Effector CD8-positive, alpha-beta T cell (primary cell): ENCODE measurements around the gene KRTAP7-1.

Experiments
- DNase-seq: peaks from one replicate; lab custom pipeline; 2025; lab: John Stamatoyannopoulos, UW
- total RNA-seq, 4 experiments: gene quantifications; one replicate each; lab custom pipeline; 2026; lab: John Stamatoyannopoulos, UW

Gene KRTAP7-1
- total RNA-seq, result 0 reads per million in 4 experiments

DNA sequence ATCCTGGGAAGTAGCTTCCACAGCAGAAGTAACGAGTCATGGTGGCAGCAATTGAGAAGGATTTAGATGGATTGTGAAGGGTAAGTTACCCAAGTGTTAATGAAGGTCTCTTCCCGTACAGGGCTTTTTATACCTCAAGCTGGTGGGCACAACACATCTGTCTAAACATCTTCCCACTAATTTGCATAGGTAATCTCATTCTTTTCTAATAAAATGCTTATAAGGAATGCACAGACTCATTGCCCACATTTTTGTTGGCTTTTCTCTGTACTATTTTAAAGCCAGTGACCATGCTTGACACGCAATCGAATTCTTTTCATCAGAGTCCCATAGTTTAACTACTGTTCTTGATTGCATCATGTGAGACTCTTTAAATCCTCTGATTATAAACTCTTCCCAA, at the start of gene KRTAP7-1:
KRTAP7-1 (minus strand) TSS at position 101 of the 400 bp plus-strand sequence; CDS start at position 40, 61 bp downstream.
- no peak for DNase-seq

DNA sequence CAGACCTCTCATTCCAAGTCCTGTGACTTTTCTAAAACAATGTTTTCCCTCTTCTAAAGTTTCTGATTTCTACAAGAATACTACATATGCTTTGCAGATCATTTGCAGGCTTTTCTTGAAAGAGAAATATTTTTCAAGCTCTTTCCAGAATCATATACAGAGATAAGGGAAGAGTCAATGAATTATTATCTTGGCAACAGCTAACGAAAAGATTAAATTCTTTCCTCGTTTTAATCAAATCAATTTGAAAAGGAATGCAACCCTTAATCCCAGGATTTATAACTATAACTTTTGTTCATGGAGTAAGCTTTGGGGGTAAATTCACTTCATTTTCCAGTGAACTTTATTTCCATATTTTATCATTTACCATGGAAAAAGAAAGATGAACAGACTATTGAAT, 45.0 kb upstream of the KRTAP7-1 start:
- no peak for DNase-seq

DNA sequence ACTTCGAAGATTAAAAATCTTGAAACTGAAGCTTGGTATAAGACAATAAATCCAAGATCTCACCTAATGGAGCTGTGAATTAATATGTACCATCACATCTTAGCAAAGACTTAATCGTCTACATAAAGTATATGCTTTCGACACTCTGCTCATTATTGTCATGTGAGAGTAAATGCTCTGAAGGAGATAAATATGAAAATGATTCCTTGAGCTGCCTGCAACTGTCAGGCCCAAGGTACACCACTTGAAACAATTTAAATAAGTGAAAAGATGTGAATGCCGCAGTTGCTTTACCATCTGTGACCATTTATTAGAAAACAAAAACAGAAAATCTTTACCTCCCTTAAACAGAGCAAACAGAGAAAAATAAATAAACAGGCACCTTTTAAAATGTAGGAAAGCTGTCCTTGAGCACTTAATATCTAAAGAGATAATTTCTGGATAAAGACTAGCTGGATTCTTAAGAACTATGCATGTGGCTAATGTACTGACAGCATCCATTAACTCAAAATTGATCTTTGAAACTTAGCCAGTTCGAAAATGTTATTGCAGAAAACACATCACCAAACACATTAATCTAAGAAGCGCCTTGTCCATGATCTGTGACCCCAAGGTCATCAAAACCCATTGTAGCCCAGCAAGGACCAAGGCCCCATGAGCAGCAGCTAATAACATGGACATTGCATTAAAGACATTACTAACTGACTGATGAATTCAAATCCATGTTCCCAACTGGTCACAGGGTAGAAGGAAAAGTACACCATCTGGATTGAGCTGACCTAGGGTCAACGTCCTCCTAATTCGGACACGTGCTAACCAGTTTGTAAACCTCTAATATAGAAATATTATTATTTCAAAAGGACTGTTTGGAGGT, 18.3 kb upstream of the KRTAP7-1 start:
- no peak for DNase-seq

DNA sequence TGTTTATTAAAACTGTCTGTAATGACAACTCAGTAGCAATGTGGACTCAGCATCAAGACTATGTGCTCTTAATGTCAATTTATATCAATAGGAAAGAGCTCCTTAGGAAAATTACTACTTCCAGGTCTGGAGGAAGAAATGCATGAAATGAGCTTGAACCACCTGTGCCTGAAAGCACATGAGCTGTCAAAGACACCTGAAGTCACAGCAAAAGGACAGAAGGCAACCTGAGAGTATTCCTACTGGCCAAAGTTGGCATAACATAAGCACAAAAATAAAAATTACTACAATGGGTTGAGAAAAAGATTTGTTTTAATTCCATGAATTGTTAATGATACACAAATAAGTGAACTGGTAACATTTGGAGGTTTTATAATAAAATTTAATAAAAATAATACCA, 13.4 kb upstream of the KRTAP7-1 start:
- no peak for DNase-seq

GRCh38 chr21:30839304-30839703, 9.7 kb upstream of the KRTAP7-1 start:
- DNase-seq, result no peak

DNA sequence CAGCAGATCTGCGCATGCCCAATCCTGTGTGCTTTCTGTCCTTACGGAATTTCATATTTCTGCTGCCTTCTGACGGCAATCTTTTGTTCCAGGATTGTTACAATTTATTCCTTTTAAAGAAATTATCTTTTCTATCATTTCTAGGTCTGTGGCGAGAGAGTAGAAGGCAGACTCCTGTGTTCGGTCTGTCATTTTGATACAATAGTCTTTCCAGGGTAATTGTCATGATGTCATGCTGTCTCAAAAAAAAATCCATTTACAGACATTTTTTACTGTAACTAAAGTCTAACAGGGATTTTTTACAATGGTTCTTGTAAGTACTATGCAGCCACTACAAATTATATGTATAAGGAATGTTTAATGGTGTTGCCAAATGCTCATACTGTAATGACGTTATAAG, 9.0 kb upstream of the KRTAP7-1 start:
- DNase-seq, result no peak

DNA sequence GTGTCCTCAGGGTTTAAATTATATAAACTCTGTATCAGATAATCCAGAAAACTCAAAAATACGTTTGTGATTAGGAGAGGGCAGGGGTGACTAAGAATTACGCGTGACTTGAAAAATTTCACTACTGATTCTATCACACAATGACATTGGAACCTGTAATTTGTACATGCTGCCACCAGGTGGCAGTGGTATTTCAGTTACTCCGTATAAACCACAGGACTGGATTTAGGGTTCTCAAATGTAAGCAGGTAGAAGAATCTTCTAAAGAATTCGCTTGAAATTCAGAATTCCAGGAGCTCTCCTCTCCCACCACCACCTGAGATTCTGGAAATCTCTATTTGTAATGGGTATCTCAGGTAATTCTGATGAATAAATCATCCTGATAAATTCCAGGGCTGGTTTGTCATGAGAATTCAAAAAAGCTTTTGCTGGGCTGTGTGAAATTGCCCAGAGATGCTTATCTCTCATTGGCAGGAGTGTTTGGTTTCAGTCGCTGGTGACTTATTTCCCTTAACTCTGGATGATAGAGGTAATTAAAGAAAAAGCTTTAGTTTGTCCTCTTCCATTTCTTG, 1.7 kb upstream of the KRTAP7-1 start:
- no peak for DNase-seq

DNA sequence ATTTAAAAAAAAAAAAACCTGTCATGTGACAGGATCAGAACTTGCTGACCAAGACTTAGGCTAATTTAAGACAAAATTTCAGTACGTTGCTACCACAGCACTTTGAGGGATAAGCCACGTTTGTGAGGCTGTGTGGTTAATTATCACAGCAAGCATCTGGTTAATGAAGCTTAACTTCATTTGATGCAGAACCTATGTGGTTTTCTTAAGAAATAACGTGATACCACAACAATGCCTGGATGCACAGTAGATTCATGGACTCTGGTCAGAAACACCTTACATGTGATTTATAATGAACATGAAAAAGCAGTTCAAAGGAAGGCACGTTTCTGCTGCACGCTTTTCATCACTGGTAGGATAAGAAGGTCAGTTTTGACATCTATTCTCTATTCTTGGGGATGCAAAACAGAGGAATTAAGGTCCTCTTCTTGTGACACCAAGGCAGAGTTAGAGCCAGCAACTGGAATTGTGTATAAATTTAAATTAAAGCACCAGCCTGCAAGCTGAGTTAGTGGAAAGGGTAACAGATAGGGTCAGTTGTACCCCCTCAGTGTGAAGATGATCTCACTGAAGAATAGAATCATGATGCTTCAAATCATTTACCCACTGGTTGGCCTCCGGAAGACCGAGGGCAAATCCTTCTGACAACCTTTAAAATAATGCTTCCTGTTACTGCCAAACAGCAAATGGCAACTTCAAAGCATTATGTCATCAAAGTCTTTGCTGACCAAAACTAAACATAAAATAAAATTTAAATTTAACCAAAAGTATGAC, 10.5 kb downstream of the KRTAP7-1 start:
- DNase-seq, result no peak

DNA sequence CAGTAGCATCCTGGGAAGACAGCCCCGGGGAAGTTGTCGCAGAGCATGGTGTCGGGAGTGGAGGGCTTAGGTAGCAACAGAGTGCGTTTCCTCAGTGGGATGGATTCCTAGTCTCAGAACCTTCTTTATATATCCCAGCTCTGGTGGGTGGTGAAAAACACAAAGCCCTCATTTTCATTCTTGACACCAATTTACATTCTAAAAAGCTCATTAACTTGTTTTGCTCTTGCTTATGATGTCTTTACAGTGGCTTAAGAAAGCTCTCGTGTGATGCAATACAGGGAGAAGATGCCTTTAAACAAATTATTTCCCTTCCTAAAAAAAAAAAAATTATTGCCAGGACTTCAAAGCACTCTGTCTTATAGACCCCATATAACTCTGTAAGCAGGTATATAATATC, 16.4 kb downstream of the KRTAP7-1 start, which contains the start of gene KRTAP8-1:
KRTAP8-1 (minus strand) TSS at position 101 of the 400 bp plus-strand sequence; CDS start at position 47, 54 bp downstream.
- no peak for DNase-seq

GRCh38 chr21:30800605-30801004, 29.0 kb downstream of the KRTAP7-1 start:
- no peak for DNase-seq

DNA sequence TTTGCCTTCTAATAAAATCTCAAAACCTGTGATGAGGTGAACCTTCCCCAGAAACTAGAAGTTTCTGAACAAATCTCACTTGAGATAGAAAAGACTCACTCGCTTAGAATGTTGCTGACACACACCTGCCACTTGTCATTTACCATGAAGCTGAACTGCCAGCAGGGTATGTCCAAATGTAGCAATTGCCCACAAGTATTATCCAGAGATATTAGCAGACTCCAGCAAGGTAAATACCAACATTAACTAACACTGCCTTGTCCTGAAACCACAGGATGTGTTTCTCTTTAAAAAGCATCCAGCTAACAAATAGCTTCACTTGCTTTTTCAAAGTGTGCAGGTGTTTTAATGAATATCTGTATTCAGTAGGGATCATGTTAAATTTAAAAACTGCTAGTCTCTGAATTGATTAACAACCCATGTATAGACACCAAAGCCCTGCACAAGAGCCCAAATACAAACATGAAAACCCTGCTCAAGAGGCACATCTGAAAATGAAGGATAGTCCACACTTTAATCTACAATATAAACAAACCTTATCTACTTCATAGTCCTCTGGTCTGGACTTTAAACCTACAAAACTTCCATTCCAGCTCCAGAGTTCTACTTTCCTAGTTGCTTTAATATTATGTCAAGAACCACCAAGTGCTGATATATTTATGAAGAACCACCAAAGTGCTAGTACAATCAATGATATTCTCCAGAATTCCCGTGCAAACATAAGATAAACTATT, 35.8 kb downstream of the KRTAP7-1 start:
- no peak for DNase-seq

- no peak for DNase-seq
Observed at GRCh38 chr21:30779249-30779648, 50.3 kb downstream of the KRTAP7-1 start.
